Panc1 (cell line): ENCODE results near the gene SETD1A. TPM values are rescaled to one million over a fixed set of nuclear protein-coding genes. Genes with fewer than 3 reads are reported as not detected.

Source experiments
- ATAC-seq: fragments of 200-7000 bp; cut with Tn5 transposase; 2 replicates; pipeline ENCODE4 v1.9.1; 2020; ENCODE audit warnings: mild to moderate bottlenecking, moderate library complexity
- BruUV-seq: library from RNA; stranded (reverse); fragments of 400-500 nt; replicated peaks from 2 replicates; lab custom pipeline; 2021; lab: Mats Ljungman, UMichigan
- CTCF ChIA-PET: fragments of 300-600 bp; sonication (Branson Sonifier 250); formaldehyde crosslinking; loops from one replicate; lab custom pipeline; 2022; ENCODE audit warnings: antibody characterized with exemption; lab: Charles Lee
- POLR2A ChIA-PET: fragments of 300-600 bp; sonication (Branson Sonifier 250); formaldehyde crosslinking; loops from one replicate; lab custom pipeline; 2022; ENCODE audit warnings: antibody characterized with exemption; lab: Charles Lee
- DNase-seq: peaks from one replicate; pipeline ENCODE4 v3.0.0-alpha.2; 2010; ENCODE audit warnings: low read depth, low spot score
- H3K27ac ChIP-seq: 2 replicates; pipeline ENCODE4 v1.5.1; 2011; ENCODE audit warnings: mild to moderate bottlenecking, low read length, inconsistent platforms
- H3K27me3 ChIP-seq: fragments of 200-500 bp; sonication (Bioruptor generic); 2 replicates; pipeline ENCODE4 v1.6.0; 2014; ENCODE audit warnings: low read length, inconsistent platforms; ENCODE audit not compliant: control insufficient read depth, insufficient read depth
- H3K36me3 ChIP-seq: fragments of 200-500 bp; sonication (Bioruptor generic); 2 replicates; pipeline ENCODE4 v1.5.1; 2014; ENCODE audit warnings: inconsistent platforms, mild to moderate bottlenecking, low read length, moderate library complexity; ENCODE audit not compliant: control insufficient read depth, insufficient read depth
- H3K4me1 ChIP-seq: 2 replicates; pipeline ENCODE4 v1.5.1; 2011; ENCODE audit warnings: inconsistent platforms, mild to moderate bottlenecking, low read length, moderate library complexity; ENCODE audit not compliant: control insufficient read depth, insufficient read depth
- H3K4me3 ChIP-seq, 2 experiments: 2 replicates each; pipeline ENCODE4 v1.5.1; 2011 to 2012; ENCODE audit warnings: low read depth in 2 of 2, low read length in 2 of 2, mild to moderate bottlenecking in 2 of 2, inconsistent platforms in 1 of 2, moderate library complexity in 1 of 2
- H3K9me3 ChIP-seq: fragments of 200-500 bp; sonication (Bioruptor generic); 2 replicates; pipeline ENCODE4 v1.5.1; 2014; ENCODE audit warnings: low read depth, mild to moderate bottlenecking, inconsistent platforms, low read length, moderate library complexity; ENCODE audit not compliant: control insufficient read depth, insufficient read depth
- POLR2AphosphoS5 ChIP-seq: IDR thresholded peaks from 2 replicates; pipeline ENCODE4 v1.6.1; 2012; ENCODE audit warnings: mild to moderate bottlenecking, low read depth, low read length, moderate library complexity
- REST ChIP-seq, 2 experiments: IDR thresholded peaks; 2 replicates each; pipeline ENCODE4 v1.6.1; 2011 to 2012; ENCODE audit warnings: low read depth in 2 of 2, control low read depth in 1 of 2, low read length in 1 of 2, mild to moderate bottlenecking in 1 of 2, moderate library complexity in 1 of 2; ENCODE audit not compliant: insufficient read depth in 1 of 2
- SIN3A ChIP-seq: IDR thresholded peaks from 2 replicates; pipeline ENCODE4 v1.6.1; 2012; ENCODE audit warnings: low read depth, mild to moderate bottlenecking, low read length, moderate library complexity, borderline replicate concordance; ENCODE audit not compliant: insufficient read depth
- TCF7L2 ChIP-seq: IDR thresholded peaks from 2 replicates; pipeline ENCODE4 v1.6.1; 2011; ENCODE audit warnings: mild to moderate bottlenecking, low read depth, low read length, inconsistent platforms
- in situ Hi-C: cut with HindIII; loops from 2 replicates; pipeline ENCODE4 v1.10.0; 2016; ENCODE audit warnings: low sequenced_read_pairs, low pct_unique_long_range_greater_than_20kb
- intact Hi-C: fragments of 100-400 bp; cut with micrococcal nuclease; formaldehyde crosslinking; loops from one replicate; pipeline ENCODE4 v1.10.0; 2022; ENCODE audit not compliant: unreplicated experiment
- total RNA-seq: library from RNA; stranded (reverse); gene quantifications from one replicate; pipeline ENCODE4 v1.2.1, GENCODE V29; 2021; ENCODE audit not compliant: unreplicated experiment

SETD1A gene
- total RNA-seq, 1 experiment from 2014 or later, result 38.7 TPM

GRCh38 chr16:30990105-30990504 lies 32.6 kb downstream of the SETD1A start:
- ChIA-PET CTCF (no interaction called here), POLR2A (no interaction called here)
- no peak for DNase-seq
- ATAC-seq, result no peak
- no peaks in the 10 kb centered on the region for H3K9me3 ChIP-seq
- TF ChIP-seq POLR2AphosphoS5 (no peak), REST (IDR thresholded peaks at IDR 0.05; ENCODE audit: insufficient read depth in 1 of 2, low read depth in 2 of 2, low read length in 1 of 2) (no peak), TCF7L2 (no peak)
- H3K27me3 ChIP-seq, result no peaks in the 10 kb centered on the region
- no peak overlapping the region for H3K4me3 ChIP-seq
- H3K27ac ChIP-seq, result no peak overlapping the region
- peaks cover 7% of the 10 kb centered on the region for H3K4me1 ChIP-seq
- H3K36me3 ChIP-seq, result no peaks in the 10 kb centered on the region
- BruUV-seq, result no TSS peak
- in situ Hi-C loops (no loop called here), intact Hi-C loops (loop anchor here (10.0 kb wide), 1 partner anchor 455 kb away; the partner anchor contains the start of gene ZNF843)

DNA sequence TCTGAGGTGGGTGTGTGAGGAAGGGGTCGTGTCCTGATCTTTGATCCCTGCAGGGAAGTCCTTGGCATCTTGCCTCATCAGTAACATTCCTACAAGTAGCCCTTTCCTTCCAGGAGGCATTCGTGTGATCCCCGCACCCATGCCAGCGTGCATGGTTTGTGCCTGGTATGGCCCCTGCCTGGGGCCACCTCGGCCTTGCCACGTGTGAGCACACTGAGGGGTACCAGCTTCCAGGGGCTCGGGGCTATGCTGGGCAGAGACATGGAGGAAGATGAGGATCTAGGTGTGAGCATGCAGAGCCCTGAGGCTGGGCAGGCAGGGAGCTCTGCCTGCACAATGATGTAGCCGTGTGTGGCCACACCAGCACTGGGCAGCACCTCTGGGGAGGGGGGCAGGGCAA lies 33.5 kb downstream of the SETD1A start:
- in situ Hi-C loops (no loop called here), intact Hi-C loops (loop anchor here (10.0 kb wide), 1 partner anchor 454 kb away; the partner anchor contains the start of gene ZNF843)
- Histone ChIP-seq H3K4me1 (peaks cover 10% of the 10 kb centered on the region; the same call in 1 of the 2 replicates), H3K4me3 (no peak overlapping the region), H3K9me3 (no peaks in the 10 kb centered on the region), H3K27me3 (no peaks in the 10 kb centered on the region), H3K27ac (no peak overlapping the region), H3K36me3 (no peaks in the 10 kb centered on the region)
- ATAC-seq, result no peak; the same call in 1 of the 2 replicates
- DNase-seq, result no peak
- ChIA-PET POLR2A (no interaction called here), CTCF (no interaction called here)
- TF ChIP-seq REST (IDR thresholded peaks at IDR 0.05; ENCODE audit: insufficient read depth in 1 of 2, low read depth in 2 of 2, low read length in 1 of 2) (no peak), SIN3A (no peak), TCF7L2 (no peak)
- no TSS peak for BruUV-seq
